ENCODE measurements around the gene FAM111B.

FAM111B gene

DNA sequence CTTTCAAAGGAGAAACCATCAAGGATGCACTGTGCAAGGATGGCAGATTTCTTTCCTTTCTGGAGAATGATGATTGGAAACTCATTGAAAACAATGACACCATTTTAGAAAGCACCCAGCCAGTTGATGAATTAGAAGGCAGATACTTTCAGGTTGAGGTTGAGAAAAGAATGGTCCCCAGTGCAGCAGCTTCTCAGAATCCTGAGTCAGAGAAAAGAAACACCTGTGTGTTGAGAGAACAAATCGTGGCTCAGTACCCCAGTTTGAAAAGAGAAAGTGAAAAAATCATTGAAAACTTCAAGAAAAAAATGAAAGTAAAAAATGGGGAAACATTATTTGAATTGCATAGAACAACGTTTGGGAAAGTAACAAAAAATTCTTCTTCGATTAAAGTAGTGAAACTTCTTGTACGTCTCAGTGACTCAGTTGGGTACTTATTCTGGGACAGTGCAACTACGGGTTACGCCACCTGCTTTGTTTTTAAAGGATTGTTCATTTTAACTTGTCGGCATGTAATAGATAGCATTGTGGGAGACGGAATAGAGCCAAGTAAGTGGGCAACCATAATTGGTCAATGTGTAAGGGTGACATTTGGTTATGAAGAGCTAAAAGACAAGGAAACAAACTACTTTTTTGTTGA, 45.4 kb downstream of the FAM111B start:
- DNase-seq (ENCODE audit: low read depth in 3 of 3, low spot score in 1 of 3), result no peak

DNA sequence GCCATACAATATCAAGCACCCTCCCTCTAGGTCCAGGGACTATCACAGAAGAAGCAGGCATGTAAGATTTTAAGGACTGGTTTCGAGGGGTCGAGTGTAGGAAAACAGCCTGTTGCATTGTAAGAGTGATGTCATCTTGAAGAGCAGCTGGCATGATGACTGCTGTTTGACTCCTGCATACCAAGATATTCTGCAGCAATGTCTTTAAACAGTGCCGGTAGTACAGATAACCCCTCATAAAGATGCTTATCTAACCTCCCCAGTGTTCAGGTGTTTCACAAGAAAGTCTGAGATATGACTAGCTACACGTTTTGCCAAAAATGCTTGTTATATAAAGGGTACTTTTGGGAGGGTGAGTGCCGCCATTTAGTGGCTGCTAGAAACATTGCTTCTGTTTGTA, 47.6 kb downstream of the FAM111B start:
- no peak for DNase-seq (ENCODE audit: low read depth in 3 of 3, low spot score in 1 of 3)

GRCh38 chr11:59157433-59157832, 50.4 kb downstream of the FAM111B start:
- no peak for DNase-seq (ENCODE audit: low read depth in 3 of 3, low spot score in 1 of 3)

GRCh38 chr11:59158206-59159068, 51.4 kb downstream of the FAM111B start:
- DNase-seq (ENCODE audit: low read depth in 3 of 3, low spot score in 1 of 3), result peak in 1 of 3 donors; percentile 39

DNA sequence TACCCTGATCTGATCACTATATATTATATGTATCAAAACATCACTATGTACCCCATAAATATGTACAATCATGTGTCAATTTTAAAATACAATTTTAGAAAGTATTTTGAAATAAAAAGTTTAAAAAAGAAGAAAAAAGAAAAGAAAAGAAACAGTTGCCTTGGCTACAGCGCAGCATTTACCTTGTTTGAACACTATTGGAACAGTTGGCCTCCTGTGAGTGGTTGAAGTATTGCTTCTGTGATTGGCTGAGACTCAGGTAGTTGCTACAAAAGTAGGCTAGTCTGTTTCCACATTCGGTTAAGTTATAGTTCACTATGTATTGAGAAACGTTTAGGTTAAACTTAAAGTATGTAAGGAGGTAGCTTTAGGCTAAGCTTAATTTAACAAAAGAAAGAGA, 57.0 kb downstream of the FAM111B start:
- DNase-seq (ENCODE audit: low read depth in 3 of 3, low spot score in 1 of 3), result no peak

DNA sequence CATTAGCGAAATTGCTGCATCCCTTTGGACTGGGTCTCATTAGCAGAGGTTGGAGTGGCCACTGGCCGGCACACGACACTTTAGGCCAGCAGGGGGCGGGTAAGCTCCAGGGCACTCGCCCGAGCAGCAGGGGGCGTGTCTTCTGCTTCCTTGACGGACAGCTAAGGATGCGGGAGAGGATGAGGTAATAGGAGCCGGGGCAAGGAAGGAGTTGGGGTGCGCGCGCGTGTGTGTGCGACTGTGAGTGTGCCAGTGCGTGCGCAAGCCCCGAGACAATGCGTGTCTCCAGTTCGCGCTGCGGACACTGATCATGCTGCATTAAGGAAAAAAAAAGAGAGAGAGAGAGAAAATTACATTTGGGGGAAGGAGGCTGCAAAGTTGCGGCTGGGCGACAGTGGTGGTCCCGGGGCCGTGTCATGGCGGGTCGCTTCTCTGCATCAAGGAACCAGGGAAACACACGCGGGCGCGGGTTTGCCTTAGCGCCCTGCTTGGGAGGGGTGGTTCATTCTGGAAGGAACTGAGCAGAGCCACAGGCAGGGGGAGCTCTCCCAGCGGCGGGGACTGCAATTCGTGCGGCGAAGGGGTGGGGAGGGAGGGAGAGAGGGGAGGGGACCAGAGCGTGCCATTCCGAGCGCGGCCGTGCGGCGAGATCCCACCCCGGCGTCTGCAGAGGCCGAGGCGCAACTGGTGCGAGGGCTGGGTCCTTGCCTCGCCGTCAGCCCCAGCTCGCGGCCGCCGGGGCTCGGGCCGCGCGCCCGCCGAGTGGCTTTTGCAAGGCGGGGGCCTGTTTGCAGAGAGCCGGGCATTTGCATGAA, 64.7 kb downstream of the FAM111B start, which contains the start of gene DTX4:
DTX4 (plus strand) TSS at position 625 of the 815 bp plus-strand sequence. CDS start 464 bp downstream, outside the sequence.
- DNase-seq (ENCODE audit: low read depth in 3 of 3, low spot score in 1 of 3), result peak; percentile 66 to 84 (median 75)

DNA sequence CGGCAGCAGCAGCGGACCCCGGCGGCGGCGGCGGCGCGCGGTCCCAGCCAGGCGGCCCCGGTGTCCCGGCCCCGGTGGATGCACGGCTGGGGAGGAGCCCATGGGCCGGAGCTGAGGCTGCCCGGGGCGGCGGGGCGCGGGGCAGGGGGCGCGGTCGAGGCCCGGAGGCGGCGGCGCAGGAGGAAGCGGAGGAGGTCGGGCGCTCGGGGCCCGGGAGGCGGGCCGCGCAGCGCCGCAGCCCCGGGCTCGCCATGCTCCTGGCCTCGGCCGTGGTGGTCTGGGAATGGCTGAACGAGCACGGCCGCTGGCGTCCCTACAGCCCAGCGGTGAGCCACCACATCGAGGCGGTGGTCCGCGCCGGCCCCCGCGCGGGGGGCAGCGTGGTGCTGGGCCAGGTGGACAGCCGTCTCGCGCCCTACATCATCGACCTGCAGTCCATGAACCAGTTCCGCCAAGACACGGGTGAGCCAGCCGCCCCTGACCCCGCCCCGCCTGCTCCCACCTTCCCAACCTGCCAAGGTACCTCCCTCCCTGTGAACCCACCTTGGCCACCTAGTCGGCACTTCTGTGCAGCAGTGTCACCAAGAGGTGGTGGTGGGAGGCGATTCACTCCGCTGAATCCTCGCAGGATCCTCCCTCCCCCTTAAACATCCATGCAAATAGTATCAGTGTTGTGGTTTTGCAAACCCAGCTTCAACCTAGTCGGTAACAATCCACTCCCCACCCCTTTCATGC, 65.5 kb downstream of the FAM111B start:
- DNase-seq (ENCODE audit: low read depth in 3 of 3, low spot score in 1 of 3), result no peak

- no peak for DNase-seq (ENCODE audit: low read depth in 3 of 3, low spot score in 1 of 3)
These were observed 66.3 kb downstream of the FAM111B start for GRCh38 chr11:59173080-59173963.

GRCh38 chr11:59173964-59174663, 67.1 kb downstream of the FAM111B start:
- no peak for DNase-seq (ENCODE audit: low read depth in 3 of 3, low spot score in 1 of 3)

- DNase-seq (ENCODE audit: low read depth in 3 of 3, low spot score in 1 of 3), result no peak
These were observed 67.6 kb downstream of the FAM111B start for GRCh38 chr11:59174664-59175033.

DNA sequence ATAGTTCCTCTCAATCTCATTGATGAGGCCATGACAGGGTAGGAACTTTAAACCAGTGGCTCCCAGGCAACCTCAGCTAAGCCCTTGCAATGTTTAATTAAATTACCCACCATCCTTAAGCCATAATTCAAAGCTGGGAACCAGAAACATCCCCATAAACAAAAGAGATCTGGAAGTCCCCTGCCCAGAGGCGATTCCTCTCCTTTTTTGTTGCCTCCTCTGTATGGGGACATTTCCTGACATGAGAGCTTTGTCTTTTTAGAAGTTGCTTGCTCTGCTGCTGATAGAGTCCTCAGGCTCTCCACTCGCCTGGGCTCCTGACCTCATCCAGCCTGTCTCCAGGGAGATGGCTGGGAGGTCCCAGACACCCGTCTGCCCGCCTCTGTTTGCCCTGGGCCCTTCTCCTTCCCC, 68.1 kb downstream of the FAM111B start:
- DNase-seq (ENCODE audit: low read depth in 3 of 3, low spot score in 1 of 3), result no peak

- no peak for DNase-seq (ENCODE audit: low read depth in 3 of 3, low spot score in 1 of 3)
These were observed 69.3 kb downstream of the FAM111B start for GRCh38 chr11:59176330-59176729.

Measured in stimulated activated CD4-positive, alpha-beta T cell treated with anti-CD3 and anti-CD28 coated beads, TNF-alpha, amount 100 ng/mL, for 1 hour (primary cell).